HepG2 (cell line): ENCODE measurements around the gene FURIN. TPM values are rescaled to one million over a fixed set of nuclear protein-coding genes. Genes with fewer than 3 reads are reported as not detected.

Source experiments
- ADNP ChIP-seq: sonication (generic); formaldehyde crosslinking; IDR thresholded peaks from 2 replicates; pipeline ENCODE4 v1.4.0; 2020; ENCODE audit warnings: missing genetic modification reagents
- ATF1 ChIP-seq: IDR thresholded peaks from 2 replicates; pipeline ENCODE4 v1.6.1; 2016; ENCODE audit warnings: mild to moderate bottlenecking, control low read depth
- CSRNP1 ChIP-seq: sonication (generic); formaldehyde crosslinking; IDR thresholded peaks from 2 replicates; pipeline ENCODE4 v1.8.1; 2023; ENCODE audit warnings: mild to moderate bottlenecking, missing genetic modification reagents
- FOSL2 ChIP-seq: sonication (generic); formaldehyde crosslinking; IDR thresholded peaks from 2 replicates; pipeline ENCODE4 v1.4.0; 2020; ENCODE audit warnings: missing genetic modification reagents
- KLF15 ChIP-seq: sonication (generic); formaldehyde crosslinking; IDR thresholded peaks from 2 replicates; pipeline ENCODE4 v1.8.1; 2023; ENCODE audit warnings: borderline replicate concordance, mild to moderate bottlenecking, inconsistent platforms, missing genetic modification reagents, mixed read lengths
- MAZ ChIP-seq, 2 experiments: sonication (generic) in 1 of 2; formaldehyde crosslinking in 1 of 2; IDR thresholded peaks; 2 replicates each; pipeline versions ENCODE4 v1.5.0 to v1.6.1; 2012 to 2020; ENCODE audit warnings: low read depth in 2 of 2, mild to moderate bottlenecking in 2 of 2, borderline replicate concordance in 1 of 2, improper control_type of control experiment in 1 of 2, low read length in 1 of 2, missing genetic modification reagents in 1 of 2, moderate library complexity in 1 of 2
- MED13 ChIP-seq: sonication (generic); formaldehyde crosslinking; IDR thresholded peaks from 2 replicates; pipeline ENCODE4 v1.5.0; 2020; ENCODE audit warnings: missing genetic modification reagents
- MTF1 ChIP-seq: sonication (generic); formaldehyde crosslinking; IDR thresholded peaks from 2 replicates; pipeline ENCODE4 v1.5.0; 2020; ENCODE audit warnings: missing genetic modification reagents
- NFATC3 ChIP-seq: sonication (generic); formaldehyde crosslinking; IDR thresholded peaks from 2 replicates; pipeline ENCODE4 v1.5.1; 2020; ENCODE audit warnings: mild to moderate bottlenecking, missing genetic modification reagents
- NFE2 ChIP-seq: sonication (generic); formaldehyde crosslinking; IDR thresholded peaks from 2 replicates; pipeline ENCODE4 v1.4.0; 2020; ENCODE audit warnings: missing genetic modification reagents
- NFE2L1 ChIP-seq: sonication (generic); formaldehyde crosslinking; IDR thresholded peaks from 2 replicates; pipeline ENCODE4 v1.4.0; 2020; ENCODE audit warnings: missing genetic modification reagents, mild to moderate bottlenecking, borderline replicate concordance
- POGZ ChIP-seq: sonication (generic); formaldehyde crosslinking; IDR thresholded peaks from 2 replicates; pipeline ENCODE4 v1.4.0; 2020; ENCODE audit warnings: mild to moderate bottlenecking, missing genetic modification reagents
- POLR2AphosphoS5 ChIP-seq: IDR thresholded peaks from 2 replicates; pipeline ENCODE4 v1.6.1; 2012; ENCODE audit warnings: low read depth, low read length
- ZBTB26 ChIP-seq: IDR thresholded peaks from 2 replicates; pipeline ENCODE4 v1.6.1; 2016; ENCODE audit warnings: missing compliant biosample characterization, missing genetic modification reagents, borderline replicate concordance
- ZNF383 ChIP-seq: sonication (generic); formaldehyde crosslinking; IDR thresholded peaks from 2 replicates; pipeline ENCODE4 v1.4.0; 2020; ENCODE audit warnings: missing genetic modification reagents, mild to moderate bottlenecking, borderline replicate concordance
- ZNF558 ChIP-seq: sonication (generic); formaldehyde crosslinking; IDR thresholded peaks from 2 replicates; pipeline ENCODE4 v1.9.0; 2022; ENCODE audit warnings: mild to moderate bottlenecking, missing genetic modification reagents, borderline replicate concordance
- ZNF589 ChIP-seq: sonication (generic); formaldehyde crosslinking; conservative IDR thresholded peaks from 2 replicates; pipeline ENCODE4 v1.8.0; 2022; ENCODE audit warnings: mild to moderate bottlenecking, moderate library complexity, missing genetic modification reagents
- polyA plus RNA-seq, 8 experiments: library from polyadenylated mRNA; depleted of rRNA in 3 of 8; stranded (reverse) in 7 of 8; unstranded in 1 of 8; fragments of >200 nt; fragmentation: Illumina TruSeq in 4 of 8; extraction: Trizol in 4 of 8; gene quantifications; 2 replicates each; pipeline versions ENCODE4 v1.2.1 to v1.2.3, GENCODE V29; 2011 to 2016; ENCODE audit warnings: low read depth in 4 of 8, missing spikeins in 1 of 8, mixed read lengths in 1 of 8; ENCODE audit not compliant: insufficient read depth in 1 of 8
- total RNA-seq, 5 experiments: library from RNA; depleted of rRNA; stranded (reverse); fragments of >200 nt; fragmentation: Illumina TruSeq; extraction: Trizol; gene quantifications; 2 replicates each; pipeline ENCODE4 v1.2.3, GENCODE V29; 2016; ENCODE audit warnings: low read depth in 1 of 5
- TF ChIP-seq, protein P1 (sequence below): conservative IDR thresholded peaks from 2 replicates; pipeline ENCODE4 v1.6.1; 2018; ENCODE audit warnings: missing genetic modification reagents
- TF ChIP-seq, protein P2 (sequence below): sonication (generic); formaldehyde crosslinking; IDR thresholded peaks from 2 replicates; pipeline ENCODE4 v1.4.0; 2020; ENCODE audit warnings: missing genetic modification reagents
- TF ChIP-seq, protein P3 (sequence below): sonication (generic); formaldehyde crosslinking; conservative IDR thresholded peaks from 2 replicates; pipeline ENCODE4 v1.8.0; 2022; ENCODE audit warnings: mild to moderate bottlenecking, moderate library complexity, missing genetic modification reagents

FURIN gene
- total and polyA plus RNA-seq, 2 of the 13 experiments (the other 11 are each of a cell fraction or from before 2014, with no cell fraction given) = 15.2 to 17.4 TPM

- no peak for TF ChIP-seq KLF15 (CRISPR knock-in tag)
- TF ChIP-seq MAZ (IDR thresholded peaks at IDR 0.05; ENCODE audit: borderline replicate concordance, low read depth, low read length) = peak; percentile 81; the same call in 1 of the 2 replicates
- peak; percentile 96 for TF ChIP-seq MAZ (CRISPR knock-in tag; IDR thresholded peaks at IDR 0.05; ENCODE audit: low read depth)
- TF ChIP-seq ADNP (CRISPR knock-in tag) = no peak
- peak; percentile 66 for TF ChIP-seq MED13 (CRISPR knock-in tag)
- TF ChIP-seq FOSL2 = peak; percentile 92
- TF ChIP-seq NFE2 (CRISPR knock-in tag) = no peak
- TF ChIP-seq NFE2L1 (CRISPR knock-in tag) = no peak
- TF ChIP-seq, protein P1, sequence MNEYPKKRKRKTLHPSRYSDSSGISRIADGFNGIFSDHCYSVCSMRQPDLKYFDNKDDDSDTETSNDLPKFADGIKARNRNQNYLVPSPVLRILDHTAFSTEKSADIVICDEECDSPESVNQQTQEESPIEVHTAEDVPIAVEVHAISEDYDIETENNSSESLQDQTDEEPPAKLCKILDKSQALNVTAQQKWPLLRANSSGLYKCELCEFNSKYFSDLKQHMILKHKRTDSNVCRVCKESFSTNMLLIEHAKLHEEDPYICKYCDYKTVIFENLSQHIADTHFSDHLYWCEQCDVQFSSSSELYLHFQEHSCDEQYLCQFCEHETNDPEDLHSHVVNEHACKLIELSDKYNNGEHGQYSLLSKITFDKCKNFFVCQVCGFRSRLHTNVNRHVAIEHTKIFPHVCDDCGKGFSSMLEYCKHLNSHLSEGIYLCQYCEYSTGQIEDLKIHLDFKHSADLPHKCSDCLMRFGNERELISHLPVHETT (CRISPR knock-in tag) = peak; percentile 51; the same call in 1 of the 2 replicates
- peak; percentile 92 for TF ChIP-seq ZNF589
- TF ChIP-seq ATF1 (CRISPR knock-in tag) = no peak
- TF ChIP-seq, protein P2, sequence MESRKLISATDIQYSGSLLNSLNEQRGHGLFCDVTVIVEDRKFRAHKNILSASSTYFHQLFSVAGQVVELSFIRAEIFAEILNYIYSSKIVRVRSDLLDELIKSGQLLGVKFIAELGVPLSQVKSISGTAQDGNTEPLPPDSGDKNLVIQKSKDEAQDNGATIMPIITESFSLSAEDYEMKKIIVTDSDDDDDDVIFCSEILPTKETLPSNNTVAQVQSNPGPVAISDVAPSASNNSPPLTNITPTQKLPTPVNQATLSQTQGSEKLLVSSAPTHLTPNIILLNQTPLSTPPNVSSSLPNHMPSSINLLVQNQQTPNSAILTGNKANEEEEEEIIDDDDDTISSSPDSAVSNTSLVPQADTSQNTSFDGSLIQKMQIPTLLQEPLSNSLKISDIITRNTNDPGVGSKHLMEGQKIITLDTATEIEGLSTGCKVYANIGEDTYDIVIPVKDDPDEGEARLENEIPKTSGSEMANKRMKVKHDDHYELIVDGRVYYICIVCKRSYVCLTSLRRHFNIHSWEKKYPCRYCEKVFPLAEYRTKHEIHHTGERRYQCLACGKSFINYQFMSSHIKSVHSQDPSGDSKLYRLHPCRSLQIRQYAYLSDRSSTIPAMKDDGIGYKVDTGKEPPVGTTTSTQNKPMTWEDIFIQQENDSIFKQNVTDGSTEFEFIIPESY (CRISPR knock-in tag) = peak; percentile 78
- TF ChIP-seq, protein P3, sequence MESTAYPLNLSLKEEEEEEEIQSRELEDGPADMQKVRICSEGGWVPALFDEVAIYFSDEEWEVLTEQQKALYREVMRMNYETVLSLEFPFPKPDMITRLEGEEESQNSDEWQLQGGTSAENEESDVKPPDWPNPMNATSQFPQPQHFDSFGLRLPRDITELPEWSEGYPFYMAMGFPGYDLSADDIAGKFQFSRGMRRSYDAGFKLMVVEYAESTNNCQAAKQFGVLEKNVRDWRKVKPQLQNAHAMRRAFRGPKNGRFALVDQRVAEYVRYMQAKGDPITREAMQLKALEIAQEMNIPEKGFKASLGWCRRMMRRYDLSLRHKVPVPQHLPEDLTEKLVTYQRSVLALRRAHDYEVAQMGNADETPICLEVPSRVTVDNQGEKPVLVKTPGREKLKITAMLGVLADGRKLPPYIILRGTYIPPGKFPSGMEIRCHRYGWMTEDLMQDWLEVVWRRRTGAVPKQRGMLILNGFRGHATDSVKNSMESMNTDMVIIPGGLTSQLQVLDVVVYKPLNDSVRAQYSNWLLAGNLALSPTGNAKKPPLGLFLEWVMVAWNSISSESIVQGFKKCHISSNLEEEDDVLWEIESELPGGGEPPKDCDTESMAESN (CRISPR knock-in tag) = peak; percentile 97
- no peak for TF ChIP-seq POLR2AphosphoS5
- TF ChIP-seq ZNF558 (CRISPR knock-in tag) = peak; percentile 57; the same call in 1 of the 2 replicates
- TF ChIP-seq ZNF383 = peak; percentile 92; the same call in 1 of the 2 replicates
- peak; percentile 87 for TF ChIP-seq POGZ (CRISPR knock-in tag)
- TF ChIP-seq MTF1 (CRISPR knock-in tag) = no peak
- 0 out of 2 replicates have a peak, but pooled peaks have one; percentile 52 for TF ChIP-seq ZBTB26
- no peak for TF ChIP-seq NFATC3 (CRISPR knock-in tag)
- peak; percentile 81 for TF ChIP-seq CSRNP1 (CRISPR knock-in tag)
These were observed 5.7 kb downstream of the FURIN start (continued) for GRCh38 chr15:90873998-90874605.
